GM12878 (cell line): ENCODE data around the gene PDE9A. TPM values are rescaled to one million over a fixed set of nuclear protein-coding genes. Genes with fewer than 3 reads are reported as not detected.
A peak's percentile ranks its signal among the peaks of the same experiment; 100 is the strongest.

Experiments used
- CREM ChIP-seq: IDR thresholded peaks from 2 replicates; pipeline ENCODE4 v1.6.1; 2014; ENCODE audit warnings: antibody characterized with exemption, low read depth
- EGR1 ChIP-seq, 2 experiments: IDR thresholded peaks; 1 replicate in 1 of 2; 2 replicates in 1 of 2; pipeline ENCODE4 v1.6.1; 2011 to 2012; ENCODE audit warnings: low read depth in 2 of 2, low read length in 2 of 2, borderline replicate concordance in 1 of 2, mild to moderate bottlenecking in 1 of 2, moderate library complexity in 1 of 2
- MEF2B ChIP-seq: fragments of 450-650 bp; IDR thresholded peaks from 2 replicates; pipeline ENCODE4 v1.6.1; 2018; ENCODE audit warnings: mild to moderate bottlenecking, moderate library complexity; ENCODE audit not compliant: partially characterized antibody, poor library complexity, severe bottlenecking
- MYC ChIP-seq: IDR thresholded peaks from 2 replicates; pipeline ENCODE4 v1.6.1; 2011; ENCODE audit warnings: mild to moderate bottlenecking, low read length, moderate library complexity, inconsistent platforms; ENCODE audit not compliant: insufficient read depth, insufficient replicate concordance, insufficient read length, severe bottlenecking
- NFIC ChIP-seq: IDR thresholded peaks from 2 replicates; pipeline ENCODE4 v1.6.1; 2012; ENCODE audit warnings: low read depth, mild to moderate bottlenecking, inconsistent platforms, low read length, moderate library complexity
- NFYA ChIP-seq: IDR thresholded peaks from 2 replicates; pipeline ENCODE4 v1.6.1; 2011; ENCODE audit warnings: low read depth, mild to moderate bottlenecking, low read length, improper control_type of control experiment, borderline replicate concordance
- NR2F1 ChIP-seq: fragments of 450-650 bp; conservative IDR thresholded peaks from 2 replicates; pipeline ENCODE4 v1.6.1; 2017; ENCODE audit warnings: mild to moderate bottlenecking
- POLR2AphosphoS5 ChIP-seq: IDR thresholded peaks from 2 replicates; pipeline ENCODE4 v1.6.1; 2011; ENCODE audit warnings: mild to moderate bottlenecking, low read length, inconsistent platforms
- RBBP5 ChIP-seq: fragments of 200-600 bp; sonication (generic); conservative IDR thresholded peaks from 2 replicates; pipeline ENCODE4 v1.6.1; 2016
- RFX5 ChIP-seq: IDR thresholded peaks from 2 replicates; pipeline ENCODE4 v1.6.1; 2011; ENCODE audit warnings: low read depth, low read length, improper control_type of control experiment
- SIN3A ChIP-seq: IDR thresholded peaks from 2 replicates; pipeline ENCODE4 v1.6.1; 2012; ENCODE audit warnings: low read depth, low read length, improper control_type of control experiment
- SMAD1 ChIP-seq: fragments of 450-650 bp; IDR thresholded peaks from 2 replicates; pipeline ENCODE4 v1.6.1; 2018; ENCODE audit warnings: mild to moderate bottlenecking, low read depth; ENCODE audit not compliant: partially characterized antibody
- SREBF1 ChIP-seq: IDR thresholded peaks from 2 replicates; pipeline ENCODE4 v1.6.1; 2012; ENCODE audit warnings: mild to moderate bottlenecking, low read length
- STAT1 ChIP-seq: fragments of 450-650 bp; conservative IDR thresholded peaks from 2 replicates; pipeline ENCODE4 v1.6.1; 2014; ENCODE audit warnings: antibody characterized with exemption, mild to moderate bottlenecking
- ZSCAN29 ChIP-seq: fragments of 450-650 bp; IDR thresholded peaks from 2 replicates; pipeline ENCODE4 v1.6.1; 2017; ENCODE audit warnings: mild to moderate bottlenecking, moderate library complexity
- polyA plus RNA-seq, 11 experiments: library from polyadenylated mRNA; depleted of rRNA in 4 of 11; unstranded in 6 of 11; stranded (reverse) in 5 of 11; fragments of >200 nt; fragmentation: Nextera tagmentation in 4 of 11; fragmentation: Illumina TruSeq in 1 of 11; extraction: Ambion mirVana in 4 of 11; extraction: Trizol in 1 of 11; gene quantifications; 1 replicate in 1 of 11; 2 replicates in 10 of 11; pipeline versions ENCODE4 v1.2.1 to v1.2.3, GENCODE V29; 2011 to 2016; ENCODE audit warnings: inconsistent platforms in 2 of 11, missing spikeins in 2 of 11, low read depth in 1 of 11
- total RNA-seq, 4 experiments: library from RNA; depleted of rRNA in 3 of 4; stranded (reverse); fragments of >200 nt in 3 of 4; fragmentation: Illumina TruSeq in 1 of 4; extraction: Trizol in 1 of 4; gene quantifications; 2 replicates each; pipeline versions ENCODE4 v1.2.1 to v1.2.3, GENCODE V29; 2013 to 2021
- TF ChIP-seq, protein P1 (sequence below): fragments of 450-650 bp; IDR thresholded peaks from 2 replicates; pipeline ENCODE4 v1.6.1; 2016; ENCODE audit warnings: mild to moderate bottlenecking
- TF ChIP-seq, protein P2 (sequence below): fragments of 450-650 bp; IDR thresholded peaks from 2 replicates; pipeline ENCODE4 v1.6.1; 2016; ENCODE audit warnings: mild to moderate bottlenecking, moderate library complexity, borderline replicate concordance
- TF ChIP-seq, protein P3 (sequence below): IDR thresholded peaks from 2 replicates; pipeline ENCODE4 v1.6.1; 2011; ENCODE audit warnings: borderline replicate concordance, low read depth, mild to moderate bottlenecking, moderate library complexity, low read length; ENCODE audit not compliant: insufficient read depth, poor library complexity, severe bottlenecking
- TF ChIP-seq, protein P4 (sequence below): IDR thresholded peaks from 2 replicates; pipeline ENCODE4 v1.6.1; 2012; ENCODE audit warnings: mild to moderate bottlenecking, low read depth, low read length
- TF ChIP-seq, protein P5 (sequence below): IDR thresholded peaks from 2 replicates; pipeline ENCODE4 v1.6.1; 2011; ENCODE audit warnings: borderline replicate concordance, low read depth, mild to moderate bottlenecking, moderate library complexity, mixed read lengths, low read length; ENCODE audit not compliant: insufficient read depth; ENCODE audit errors: extremely low read length

The PDE9A gene
- total and polyA plus RNA-seq, 10 of the 15 experiments (the other 5 are each of a cell fraction or from before 2014, with no cell fraction given): 0.08 to 0.45 (median 0.20) TPM; not detected in 1

DNA sequence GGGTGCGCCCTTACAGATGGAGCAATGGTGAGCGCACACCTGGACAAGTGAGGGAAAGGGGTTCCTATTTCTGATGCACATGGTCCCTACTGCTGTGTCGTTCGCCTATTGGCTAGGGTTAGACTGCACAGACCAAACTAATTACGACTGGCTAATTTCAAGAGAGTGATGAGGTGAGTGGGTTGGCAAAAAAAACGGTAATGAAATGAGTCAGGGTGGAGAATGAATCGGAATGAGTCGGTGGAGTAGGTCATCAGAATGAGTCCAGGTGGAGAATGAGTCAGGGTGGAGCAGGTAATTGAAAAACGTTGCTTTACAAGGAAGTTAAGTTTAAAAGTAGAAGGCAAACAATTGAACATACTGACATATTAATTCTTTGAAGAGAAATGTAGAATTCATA, 146.1 kb downstream of the PDE9A start (continued):
- TF ChIP-seq MYC (no peak), RBBP5 (no peak), RFX5 (no peak), SMAD1 (no peak), NFIC (peak; percentile 30; the same call in 1 of the 2 replicates), EGR1 (IDR thresholded peaks at IDR 0.05; ENCODE audit: borderline replicate concordance in 1 of 2, low read depth in 2 of 2, low read length in 2 of 2) (no peak), SIN3A (no peak), CREM (peak; percentile 66; the same call in 1 of the 2 replicates), POLR2AphosphoS5 (no peak), ZSCAN29 (no peak), STAT1 (no peak), MEF2B (no peak), SREBF1 (no peak), NFYA (no peak), NR2F1 (no peak)
- TF ChIP-seq, protein P1, sequence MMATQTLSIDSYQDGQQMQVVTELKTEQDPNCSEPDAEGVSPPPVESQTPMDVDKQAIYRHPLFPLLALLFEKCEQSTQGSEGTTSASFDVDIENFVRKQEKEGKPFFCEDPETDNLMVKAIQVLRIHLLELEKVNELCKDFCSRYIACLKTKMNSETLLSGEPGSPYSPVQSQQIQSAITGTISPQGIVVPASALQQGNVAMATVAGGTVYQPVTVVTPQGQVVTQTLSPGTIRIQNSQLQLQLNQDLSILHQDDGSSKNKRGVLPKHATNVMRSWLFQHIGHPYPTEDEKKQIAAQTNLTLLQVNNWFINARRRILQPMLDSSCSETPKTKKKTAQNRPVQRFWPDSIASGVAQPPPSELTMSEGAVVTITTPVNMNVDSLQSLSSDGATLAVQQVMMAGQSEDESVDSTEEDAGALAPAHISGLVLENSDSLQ: no peak
- TF ChIP-seq, protein P2, sequence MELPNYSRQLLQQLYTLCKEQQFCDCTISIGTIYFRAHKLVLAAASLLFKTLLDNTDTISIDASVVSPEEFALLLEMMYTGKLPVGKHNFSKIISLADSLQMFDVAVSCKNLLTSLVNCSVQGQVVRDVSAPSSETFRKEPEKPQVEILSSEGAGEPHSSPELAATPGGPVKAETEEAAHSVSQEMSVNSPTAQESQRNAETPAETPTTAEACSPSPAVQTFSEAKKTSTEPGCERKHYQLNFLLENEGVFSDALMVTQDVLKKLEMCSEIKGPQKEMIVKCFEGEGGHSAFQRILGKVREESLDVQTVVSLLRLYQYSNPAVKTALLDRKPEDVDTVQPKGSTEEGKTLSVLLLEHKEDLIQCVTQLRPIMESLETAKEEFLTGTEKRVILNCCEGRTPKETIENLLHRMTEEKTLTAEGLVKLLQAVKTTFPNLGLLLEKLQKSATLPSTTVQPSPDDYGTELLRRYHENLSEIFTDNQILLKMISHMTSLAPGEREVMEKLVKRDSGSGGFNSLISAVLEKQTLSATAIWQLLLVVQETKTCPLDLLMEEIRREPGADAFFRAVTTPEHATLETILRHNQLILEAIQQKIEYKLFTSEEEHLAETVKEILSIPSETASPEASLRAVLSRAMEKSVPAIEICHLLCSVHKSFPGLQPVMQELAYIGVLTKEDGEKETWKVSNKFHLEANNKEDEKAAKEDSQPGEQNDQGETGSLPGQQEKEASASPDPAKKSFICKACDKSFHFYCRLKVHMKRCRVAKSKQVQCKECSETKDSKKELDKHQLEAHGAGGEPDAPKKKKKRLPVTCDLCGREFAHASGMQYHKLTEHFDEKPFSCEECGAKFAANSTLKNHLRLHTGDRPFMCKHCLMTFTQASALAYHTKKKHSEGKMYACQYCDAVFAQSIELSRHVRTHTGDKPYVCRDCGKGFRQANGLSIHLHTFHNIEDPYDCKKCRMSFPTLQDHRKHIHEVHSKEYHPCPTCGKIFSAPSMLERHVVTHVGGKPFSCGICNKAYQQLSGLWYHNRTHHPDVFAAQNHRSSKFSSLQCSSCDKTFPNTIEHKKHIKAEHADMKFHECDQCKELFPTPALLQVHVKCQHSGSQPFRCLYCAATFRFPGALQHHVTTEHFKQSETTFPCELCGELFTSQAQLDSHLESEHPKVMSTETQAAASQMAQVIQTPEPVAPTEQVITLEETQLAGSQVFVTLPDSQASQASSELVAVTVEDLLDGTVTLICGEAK: no peak
- TF ChIP-seq, protein P3, sequence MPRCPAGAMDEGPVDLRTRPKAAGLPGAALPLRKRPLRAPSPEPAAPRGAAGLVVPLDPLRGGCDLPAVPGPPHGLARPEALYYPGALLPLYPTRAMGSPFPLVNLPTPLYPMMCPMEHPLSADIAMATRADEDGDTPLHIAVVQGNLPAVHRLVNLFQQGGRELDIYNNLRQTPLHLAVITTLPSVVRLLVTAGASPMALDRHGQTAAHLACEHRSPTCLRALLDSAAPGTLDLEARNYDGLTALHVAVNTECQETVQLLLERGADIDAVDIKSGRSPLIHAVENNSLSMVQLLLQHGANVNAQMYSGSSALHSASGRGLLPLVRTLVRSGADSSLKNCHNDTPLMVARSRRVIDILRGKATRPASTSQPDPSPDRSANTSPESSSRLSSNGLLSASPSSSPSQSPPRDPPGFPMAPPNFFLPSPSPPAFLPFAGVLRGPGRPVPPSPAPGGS: no peak
- TF ChIP-seq, protein P4, sequence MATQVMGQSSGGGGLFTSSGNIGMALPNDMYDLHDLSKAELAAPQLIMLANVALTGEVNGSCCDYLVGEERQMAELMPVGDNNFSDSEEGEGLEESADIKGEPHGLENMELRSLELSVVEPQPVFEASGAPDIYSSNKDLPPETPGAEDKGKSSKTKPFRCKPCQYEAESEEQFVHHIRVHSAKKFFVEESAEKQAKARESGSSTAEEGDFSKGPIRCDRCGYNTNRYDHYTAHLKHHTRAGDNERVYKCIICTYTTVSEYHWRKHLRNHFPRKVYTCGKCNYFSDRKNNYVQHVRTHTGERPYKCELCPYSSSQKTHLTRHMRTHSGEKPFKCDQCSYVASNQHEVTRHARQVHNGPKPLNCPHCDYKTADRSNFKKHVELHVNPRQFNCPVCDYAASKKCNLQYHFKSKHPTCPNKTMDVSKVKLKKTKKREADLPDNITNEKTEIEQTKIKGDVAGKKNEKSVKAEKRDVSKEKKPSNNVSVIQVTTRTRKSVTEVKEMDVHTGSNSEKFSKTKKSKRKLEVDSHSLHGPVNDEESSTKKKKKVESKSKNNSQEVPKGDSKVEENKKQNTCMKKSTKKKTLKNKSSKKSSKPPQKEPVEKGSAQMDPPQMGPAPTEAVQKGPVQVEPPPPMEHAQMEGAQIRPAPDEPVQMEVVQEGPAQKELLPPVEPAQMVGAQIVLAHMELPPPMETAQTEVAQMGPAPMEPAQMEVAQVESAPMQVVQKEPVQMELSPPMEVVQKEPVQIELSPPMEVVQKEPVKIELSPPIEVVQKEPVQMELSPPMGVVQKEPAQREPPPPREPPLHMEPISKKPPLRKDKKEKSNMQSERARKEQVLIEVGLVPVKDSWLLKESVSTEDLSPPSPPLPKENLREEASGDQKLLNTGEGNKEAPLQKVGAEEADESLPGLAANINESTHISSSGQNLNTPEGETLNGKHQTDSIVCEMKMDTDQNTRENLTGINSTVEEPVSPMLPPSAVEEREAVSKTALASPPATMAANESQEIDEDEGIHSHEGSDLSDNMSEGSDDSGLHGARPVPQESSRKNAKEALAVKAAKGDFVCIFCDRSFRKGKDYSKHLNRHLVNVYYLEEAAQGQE: no peak
- TF ChIP-seq, protein P5, sequence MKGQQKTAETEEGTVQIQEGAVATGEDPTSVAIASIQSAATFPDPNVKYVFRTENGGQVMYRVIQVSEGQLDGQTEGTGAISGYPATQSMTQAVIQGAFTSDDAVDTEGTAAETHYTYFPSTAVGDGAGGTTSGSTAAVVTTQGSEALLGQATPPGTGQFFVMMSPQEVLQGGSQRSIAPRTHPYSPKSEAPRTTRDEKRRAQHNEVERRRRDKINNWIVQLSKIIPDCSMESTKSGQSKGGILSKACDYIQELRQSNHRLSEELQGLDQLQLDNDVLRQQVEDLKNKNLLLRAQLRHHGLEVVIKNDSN: no peak
